ENCODE data around the gene SUPT20H.
"Not testable (repeated sequence)": the region's sequence is repeated elsewhere in the genome, so short reads cannot be mapped to it uniquely, and the experiment has no call there.

The SUPT20H gene

DNA sequence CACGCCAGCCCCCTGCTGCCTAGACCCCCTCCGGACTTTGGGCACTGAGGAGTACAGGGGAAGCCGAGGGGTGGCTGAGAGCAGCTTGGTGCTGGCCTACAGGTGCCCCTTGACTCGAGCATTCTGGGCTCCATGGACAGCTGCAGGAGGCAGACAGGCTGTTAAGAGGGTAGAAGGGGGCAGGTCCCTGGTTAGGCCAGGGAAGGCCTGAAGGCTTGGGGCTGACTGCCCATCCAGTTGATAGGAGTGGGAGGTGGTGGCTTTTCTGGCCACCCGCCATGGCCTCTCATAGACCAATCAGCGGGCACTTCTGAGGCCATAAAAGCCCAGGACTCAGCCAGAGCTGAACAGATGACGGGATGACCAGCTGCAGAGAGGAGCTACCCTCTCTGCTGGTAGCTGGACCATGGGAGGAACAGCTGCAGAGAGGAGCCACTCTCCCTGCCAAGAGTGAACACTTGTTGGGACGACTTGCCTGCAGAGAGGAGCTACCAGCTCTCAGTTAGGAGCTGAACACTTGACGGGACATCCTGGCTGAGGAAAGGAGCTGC, 10.7 kb upstream of the SUPT20H start:
- no peak for DNase-seq (ENCODE audit: low read depth in 1 of 2, low spot score in 1 of 2)

DNA sequence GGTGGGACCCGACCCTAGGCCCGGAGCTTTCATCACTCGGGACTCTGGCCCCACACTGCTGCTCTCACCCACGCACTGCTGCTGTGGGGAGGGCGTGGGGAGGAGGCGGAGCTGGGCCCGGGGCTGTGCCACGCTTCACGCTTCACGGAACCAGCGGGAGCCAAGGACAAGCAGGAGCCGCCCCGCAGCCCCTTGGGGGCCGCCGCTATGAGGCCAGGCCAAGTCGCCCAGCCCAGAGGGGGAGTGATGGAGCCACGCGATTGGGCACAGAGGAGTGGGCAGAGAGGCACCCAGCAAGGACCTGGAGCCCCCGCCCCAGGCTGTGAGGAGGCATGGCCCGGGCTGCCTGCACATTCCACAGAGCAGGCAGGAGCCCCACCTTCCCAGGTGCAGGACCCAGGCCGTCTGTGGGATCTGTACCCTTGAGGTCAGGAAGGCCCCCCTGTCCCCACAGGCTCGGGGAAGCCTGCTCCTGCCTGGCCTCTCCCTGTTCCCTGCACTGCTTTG, 10.2 kb upstream of the SUPT20H start:
- DNase-seq (ENCODE audit: low read depth in 1 of 2, low spot score in 1 of 2), result no peak

DNA sequence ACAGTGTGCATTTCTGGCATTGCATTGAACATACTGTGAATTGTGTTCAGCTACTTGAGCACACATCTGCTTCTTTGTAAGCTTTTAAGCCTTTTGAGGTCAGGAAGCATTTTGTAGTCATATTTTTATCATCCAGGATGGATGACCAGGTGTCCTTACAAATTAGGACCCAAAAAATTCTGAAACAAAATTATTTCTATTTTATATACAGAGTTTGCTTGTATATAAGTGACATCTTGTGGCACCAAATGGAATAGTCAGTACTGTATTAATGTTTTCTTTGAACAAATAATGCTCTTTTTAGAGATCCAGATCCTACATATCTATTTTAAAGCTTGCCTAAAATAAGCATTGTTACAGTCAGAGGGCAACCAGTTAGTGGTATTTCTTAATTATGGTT, 9.5 kb upstream of the SUPT20H start:
- DNase-seq (ENCODE audit: low read depth in 1 of 2, low spot score in 1 of 2), result no peak

DNA sequence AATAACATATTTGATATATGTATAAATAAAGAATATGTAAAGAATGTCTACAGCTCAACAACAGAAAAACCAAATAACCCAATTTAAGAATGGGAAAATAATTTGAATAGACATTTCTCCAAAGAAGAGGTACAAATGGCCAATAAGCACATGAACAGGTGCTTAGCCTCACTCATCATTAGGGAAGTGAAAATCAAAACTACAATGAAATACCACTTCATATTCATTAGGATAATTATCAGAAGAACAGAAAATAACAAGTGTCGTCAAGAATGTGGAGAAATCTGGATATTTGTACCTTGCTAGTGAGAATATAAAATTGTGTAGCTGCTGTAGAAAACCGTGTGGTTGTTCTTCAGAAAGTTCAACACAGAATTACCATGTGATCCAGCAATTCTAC, 8.4 kb upstream of the SUPT20H start:
- DNase-seq (ENCODE audit: low read depth in 1 of 2, low spot score in 1 of 2), result no peak

DNA sequence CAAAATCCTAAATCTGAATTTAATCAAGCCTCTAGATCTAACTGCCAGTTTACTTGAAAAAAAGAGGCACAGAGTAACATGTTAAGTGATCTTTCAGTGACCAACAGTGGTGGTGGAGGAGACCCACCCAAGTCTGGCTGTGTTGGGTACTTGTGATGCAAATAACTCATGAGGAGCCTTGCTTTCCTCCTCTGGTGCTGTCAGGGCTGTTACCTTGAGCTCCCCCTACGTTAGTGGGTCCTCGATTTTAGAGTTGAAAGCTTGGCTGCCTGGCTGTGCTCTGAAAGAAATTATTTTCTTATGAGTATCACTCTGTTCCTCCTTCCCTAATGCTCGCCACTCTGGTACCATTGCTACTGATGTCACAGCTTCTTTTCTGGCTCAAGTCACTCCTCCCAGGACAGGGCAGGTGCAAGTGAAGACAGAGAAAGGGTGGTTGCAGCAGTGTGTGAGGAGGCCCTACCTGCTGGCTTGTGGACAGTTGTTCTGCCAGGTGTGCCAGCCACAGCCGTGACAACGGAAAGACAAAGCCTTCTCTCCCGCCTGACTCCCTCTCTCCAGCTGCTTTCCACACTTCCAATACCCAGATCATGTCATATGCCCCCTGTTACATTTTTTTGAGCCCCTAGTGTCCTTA, 6.5 kb upstream of the SUPT20H start:
- DNase-seq (ENCODE audit: low read depth in 1 of 2, low spot score in 1 of 2), result no peak

DNA sequence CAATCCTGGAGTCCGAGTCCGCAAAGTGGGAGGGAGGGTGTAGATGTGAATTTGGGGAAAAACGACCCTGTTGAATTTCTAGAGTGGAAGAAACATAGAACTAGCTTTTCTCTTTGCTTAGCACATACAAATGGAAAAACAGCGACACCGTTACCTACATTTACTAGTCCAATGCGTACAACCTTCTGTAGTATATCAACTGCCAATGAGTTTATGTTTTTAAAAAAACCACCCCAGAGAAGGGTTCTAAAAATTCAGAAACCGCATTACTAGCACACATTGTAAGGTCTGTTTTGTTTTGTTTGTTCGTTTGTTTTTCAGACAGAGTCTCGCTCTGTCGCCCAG, 332 bp upstream of the SUPT20H start:
- no peak for DNase-seq (ENCODE audit: low read depth in 1 of 2, low spot score in 1 of 2)

DNA sequence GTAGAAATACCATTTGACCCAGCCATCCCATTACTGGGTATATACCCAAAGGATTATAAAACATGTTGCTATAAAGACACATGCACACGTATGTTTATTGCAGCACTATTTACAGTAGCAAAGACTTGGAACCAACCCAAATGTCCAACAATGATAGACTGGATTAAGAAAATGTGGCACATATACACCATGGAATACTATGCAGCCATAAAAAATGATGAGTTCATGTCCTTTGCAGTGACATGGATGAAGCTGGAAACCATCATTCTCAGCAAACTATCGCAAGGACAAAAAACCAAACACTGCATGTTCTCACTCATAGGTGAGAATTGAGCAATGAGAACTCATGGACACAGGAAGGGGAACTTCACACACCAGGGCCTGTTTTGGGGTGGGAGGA, 3.3 kb downstream of the SUPT20H start:
- DNase-seq (ENCODE audit: low read depth in 1 of 2, low spot score in 1 of 2), result not testable (repeated sequence)

DNA sequence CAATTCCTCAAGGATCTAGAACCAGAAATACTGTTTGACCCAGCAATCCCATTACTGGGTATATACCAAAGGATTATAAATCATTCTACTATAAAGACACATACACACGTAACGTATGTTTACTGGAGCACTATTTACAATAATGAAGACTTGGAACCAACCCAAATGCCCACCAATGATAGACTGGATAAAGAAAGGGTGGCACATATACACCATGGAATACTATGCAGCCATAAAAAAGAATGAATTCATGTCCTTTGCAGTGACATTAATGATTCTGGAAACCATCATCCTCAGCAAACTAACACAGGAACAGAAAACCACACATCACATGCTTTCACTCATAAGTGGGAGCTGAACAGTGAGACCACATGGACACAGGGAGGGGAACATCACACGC, 6.4 kb downstream of the SUPT20H start:
- DNase-seq (ENCODE audit: low read depth in 1 of 2, low spot score in 1 of 2), result not testable (repeated sequence)

DNA sequence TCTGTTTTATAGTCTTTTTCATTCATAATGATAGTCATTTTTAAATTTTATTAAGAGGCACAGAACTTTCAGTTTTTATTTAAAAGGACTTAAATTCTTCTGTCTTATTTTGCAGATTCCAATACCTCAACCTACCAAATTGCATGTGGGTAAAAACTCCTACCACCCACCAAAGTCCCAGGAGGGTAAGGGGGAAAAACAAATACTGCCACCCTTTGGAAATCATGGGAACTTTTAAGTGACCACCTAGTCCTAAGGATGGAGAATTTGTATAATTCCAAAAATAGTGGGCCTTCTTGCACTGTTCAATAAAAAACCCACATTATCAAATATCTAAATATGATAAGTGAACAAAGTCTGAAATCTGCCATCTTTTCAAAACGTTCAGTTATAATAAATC, 9.7 kb downstream of the SUPT20H start:
- no peak for DNase-seq (ENCODE audit: low read depth in 1 of 2, low spot score in 1 of 2)

DNA sequence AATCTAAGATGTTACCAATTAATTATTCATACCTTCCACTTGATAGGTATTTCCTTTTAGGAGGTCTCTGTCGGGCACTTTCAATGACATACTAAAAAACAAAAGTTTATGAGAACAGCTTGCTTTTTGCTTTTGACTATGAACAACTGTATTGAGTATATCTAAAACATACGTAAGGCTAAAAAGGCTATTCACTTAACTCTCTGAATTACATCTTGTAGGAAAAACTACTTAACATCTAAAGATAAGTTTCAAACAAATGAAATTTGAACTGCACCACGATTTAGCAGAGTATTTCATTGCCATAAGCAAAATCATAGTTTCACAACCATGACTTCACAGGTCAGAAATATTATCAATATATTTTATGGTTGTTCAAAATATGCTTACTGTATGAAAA, 11.6 kb downstream of the SUPT20H start:
- no peak for DNase-seq (ENCODE audit: low read depth in 1 of 2, low spot score in 1 of 2)

DNA sequence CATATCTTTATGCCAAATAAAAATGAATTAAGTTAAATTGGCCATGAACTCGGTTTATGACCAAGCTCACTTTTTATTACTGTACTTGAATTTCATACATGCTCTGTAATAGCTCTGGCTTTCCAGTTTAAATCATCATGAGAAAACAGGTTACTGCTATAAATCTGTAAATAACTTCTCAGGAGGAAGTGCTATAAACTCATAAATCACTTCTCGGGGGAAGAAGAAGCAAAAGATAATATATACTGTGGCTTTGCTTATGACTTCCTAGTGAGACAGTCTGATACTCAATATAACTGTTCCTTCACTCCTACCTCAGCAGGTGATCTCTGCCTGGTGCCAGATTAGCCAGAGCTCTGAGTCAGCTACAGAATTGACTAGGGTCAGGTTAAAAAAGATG, 12.5 kb downstream of the SUPT20H start:
- no peak for DNase-seq (ENCODE audit: low read depth in 1 of 2, low spot score in 1 of 2)

DNA sequence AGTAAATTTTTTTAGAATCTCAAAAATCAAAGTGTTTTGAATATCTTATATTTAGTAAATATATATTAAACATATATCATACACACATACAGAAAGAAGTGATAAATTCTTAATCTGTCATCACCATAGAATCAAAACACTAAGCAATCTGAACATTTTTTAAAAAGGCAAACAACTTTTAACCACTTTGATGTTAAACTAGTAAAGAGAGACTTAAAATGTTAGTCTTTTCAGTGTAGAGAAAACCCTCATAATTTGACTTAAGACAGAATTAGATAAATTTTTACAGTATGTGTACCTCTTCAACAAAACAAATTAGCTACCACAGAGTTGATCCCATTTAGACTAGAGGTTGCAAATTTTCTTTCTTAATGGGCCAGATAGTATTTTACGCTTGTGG, 13.4 kb downstream of the SUPT20H start:
- no peak for DNase-seq (ENCODE audit: low read depth in 1 of 2, low spot score in 1 of 2)

DNA sequence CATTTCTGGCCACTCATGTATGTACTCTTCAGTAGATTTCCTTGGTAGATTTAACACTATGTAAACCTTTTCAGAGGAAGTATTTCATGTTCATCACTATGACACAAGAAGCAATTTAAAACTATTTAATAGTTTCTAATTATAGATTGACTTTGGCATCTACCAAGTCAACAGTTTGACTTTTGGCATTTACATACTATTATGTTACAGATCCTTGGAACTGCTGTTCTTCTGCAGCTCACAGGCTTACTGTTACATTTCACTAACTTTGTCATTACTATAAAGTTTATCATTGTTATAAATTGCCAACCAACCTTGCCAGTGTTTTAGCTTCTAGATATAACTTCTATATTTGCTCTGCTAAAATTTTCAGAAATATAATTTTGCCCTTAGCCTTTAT, 18.7 kb downstream of the SUPT20H start:
- DNase-seq (ENCODE audit: low read depth in 1 of 2, low spot score in 1 of 2), result no peak

DNA sequence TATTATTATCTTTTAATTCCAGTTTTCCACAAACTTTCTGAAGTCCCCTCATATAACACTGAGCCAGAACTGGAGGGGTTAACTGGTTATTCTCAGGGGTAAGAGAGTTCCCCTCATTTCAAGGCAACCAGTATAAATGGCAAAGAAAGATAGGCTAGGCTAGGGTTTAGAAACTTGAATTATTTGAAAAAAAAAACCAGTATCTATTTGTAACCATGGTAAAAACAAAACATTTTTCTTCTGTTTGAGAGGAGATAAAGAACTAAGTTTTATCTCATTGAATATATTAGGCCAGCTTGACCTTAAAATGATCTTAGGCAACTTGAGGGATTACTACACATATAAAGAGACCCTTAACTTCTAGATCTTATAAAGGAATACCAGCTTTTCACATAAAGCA, 19.6 kb downstream of the SUPT20H start:
- no peak for DNase-seq (ENCODE audit: low read depth in 1 of 2, low spot score in 1 of 2)

DNA sequence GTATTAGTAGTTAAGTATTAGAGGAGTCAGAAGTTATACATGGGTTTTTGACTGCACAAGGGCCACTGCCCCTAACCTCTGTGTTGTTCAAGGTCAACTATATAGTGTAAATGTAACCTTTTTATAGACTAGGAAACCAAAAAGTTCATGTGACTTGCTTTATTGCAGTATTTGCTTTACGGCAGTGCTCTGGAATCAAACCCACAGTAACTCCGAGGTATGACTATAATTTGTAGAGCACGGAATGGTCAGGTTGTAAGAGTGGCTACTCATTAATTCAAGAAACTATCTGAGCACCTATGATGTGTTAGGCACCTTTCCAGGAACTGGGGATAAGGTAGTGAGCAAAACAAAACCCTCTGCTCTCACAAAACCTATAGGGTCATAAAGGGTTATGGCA, 22.2 kb downstream of the SUPT20H start:
- DNase-seq (ENCODE audit: low read depth in 1 of 2, low spot score in 1 of 2), result no peak

DNA sequence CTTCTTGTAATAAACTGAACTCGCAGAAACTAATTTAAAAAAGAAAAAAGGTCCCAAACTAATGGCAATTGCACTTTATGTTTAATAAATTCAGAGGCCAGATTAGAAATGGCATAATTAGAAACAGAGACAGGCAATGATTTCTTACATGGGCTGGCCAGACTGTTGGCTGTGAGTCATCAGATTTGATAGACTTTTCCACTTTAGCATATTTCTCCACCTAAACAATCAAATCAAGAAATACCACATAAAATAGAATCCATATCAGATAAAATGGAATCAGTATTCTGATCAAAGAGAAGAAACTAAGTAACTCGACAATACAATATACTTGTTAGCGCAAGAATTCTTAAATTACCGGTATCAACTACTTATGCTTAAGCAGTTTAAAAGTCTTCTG, 29.9 kb downstream of the SUPT20H start:
- no peak for DNase-seq (ENCODE audit: low read depth in 1 of 2, low spot score in 1 of 2)

DNA sequence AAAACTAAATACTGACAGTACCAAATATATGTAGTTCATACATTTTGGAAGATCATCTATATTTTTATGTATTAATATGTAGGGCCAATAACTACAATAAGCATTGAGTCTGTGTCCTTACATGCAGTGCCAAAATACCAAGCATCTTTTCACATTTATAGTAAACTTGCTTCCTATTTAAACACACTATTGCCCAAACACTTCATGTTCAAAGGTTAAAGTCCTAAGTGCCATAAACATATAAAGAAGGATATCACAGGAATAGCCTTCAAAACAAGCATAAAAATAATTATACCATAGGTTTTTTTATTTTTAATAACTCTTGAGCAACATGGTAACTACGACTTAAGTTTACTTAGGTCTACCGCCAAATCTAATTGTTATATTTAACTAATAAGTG, 31.8 kb downstream of the SUPT20H start:
- no peak for DNase-seq (ENCODE audit: low read depth in 1 of 2, low spot score in 1 of 2)

DNA sequence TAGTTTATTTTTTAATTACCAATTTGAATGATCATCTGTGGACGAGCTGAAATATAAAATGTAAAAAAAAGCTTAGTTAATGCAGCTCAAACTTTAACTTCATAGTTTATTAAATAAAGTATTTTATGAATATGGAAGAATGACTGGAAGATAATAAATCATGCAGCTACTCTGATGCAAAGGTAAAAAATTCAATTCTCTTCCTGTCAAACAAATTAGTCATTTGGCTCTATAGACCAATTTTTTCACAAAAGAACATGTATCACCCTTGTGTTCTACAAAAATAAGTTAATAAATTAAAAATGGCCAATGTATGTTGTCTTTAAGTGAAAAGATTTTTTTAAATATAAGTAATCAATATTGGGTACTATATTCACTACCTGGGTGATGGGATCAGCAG, 32.7 kb downstream of the SUPT20H start:
- no peak for DNase-seq (ENCODE audit: low read depth in 1 of 2, low spot score in 1 of 2)

DNA sequence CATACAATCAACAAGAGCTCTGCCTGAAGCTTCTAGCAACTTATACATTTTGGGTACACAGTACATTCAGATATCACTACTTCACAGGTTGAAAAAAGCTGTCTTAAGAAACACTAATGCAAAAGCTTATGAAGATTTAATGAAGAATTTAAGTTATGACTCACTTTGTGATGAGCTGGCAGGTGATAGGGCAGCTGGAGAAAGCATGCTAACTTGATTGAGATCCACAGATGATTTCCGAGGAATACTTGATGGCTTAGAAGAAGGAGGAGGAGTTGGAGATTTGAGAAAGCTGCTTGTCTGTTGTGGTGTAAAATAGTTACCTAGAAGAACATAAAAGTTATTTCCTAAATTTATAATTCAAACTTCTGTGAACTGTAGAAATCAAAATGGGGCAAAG, 35.6 kb downstream of the SUPT20H start:
- DNase-seq (ENCODE audit: low read depth in 1 of 2, low spot score in 1 of 2), result no peak

DNA sequence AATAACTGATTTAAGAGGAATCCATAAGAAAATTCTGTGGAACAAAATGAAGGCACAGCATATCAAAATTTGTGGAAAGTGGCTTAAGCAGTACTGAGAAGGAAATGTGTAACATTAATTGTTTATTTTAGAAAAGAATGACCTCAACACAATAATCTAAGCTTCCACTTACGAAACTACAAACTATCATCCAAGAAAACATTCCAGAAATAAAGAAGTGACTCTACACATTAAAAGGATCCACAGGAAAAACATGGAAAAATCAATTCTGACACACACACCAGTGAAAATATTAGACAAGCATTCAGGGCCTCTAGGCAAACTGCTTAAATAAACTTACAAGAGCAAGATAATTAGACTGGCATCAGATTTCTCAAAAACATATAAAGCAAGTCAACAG, 44.9 kb downstream of the SUPT20H start:
- DNase-seq (ENCODE audit: low read depth in 1 of 2, low spot score in 1 of 2), result no peak

DNA sequence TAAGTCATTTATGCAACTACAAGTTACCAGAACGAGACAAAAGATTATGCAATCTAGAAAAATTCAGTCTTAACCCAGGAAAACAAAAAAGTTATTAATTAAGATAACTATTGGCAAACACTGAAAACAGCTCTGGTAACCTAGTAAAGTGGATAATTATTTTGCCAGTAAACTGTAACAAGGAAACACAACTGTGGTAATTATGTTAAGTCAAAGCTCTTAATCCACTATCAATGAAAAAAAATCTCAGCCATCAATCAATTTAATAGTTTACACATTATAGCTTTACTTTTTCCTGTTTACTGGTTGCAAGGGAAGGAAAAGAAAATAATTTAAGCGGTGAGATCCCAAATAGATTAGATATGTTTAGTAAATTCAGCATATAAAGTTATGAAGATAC, 47.7 kb downstream of the SUPT20H start:
- no peak for DNase-seq (ENCODE audit: low read depth in 1 of 2, low spot score in 1 of 2)

DNA sequence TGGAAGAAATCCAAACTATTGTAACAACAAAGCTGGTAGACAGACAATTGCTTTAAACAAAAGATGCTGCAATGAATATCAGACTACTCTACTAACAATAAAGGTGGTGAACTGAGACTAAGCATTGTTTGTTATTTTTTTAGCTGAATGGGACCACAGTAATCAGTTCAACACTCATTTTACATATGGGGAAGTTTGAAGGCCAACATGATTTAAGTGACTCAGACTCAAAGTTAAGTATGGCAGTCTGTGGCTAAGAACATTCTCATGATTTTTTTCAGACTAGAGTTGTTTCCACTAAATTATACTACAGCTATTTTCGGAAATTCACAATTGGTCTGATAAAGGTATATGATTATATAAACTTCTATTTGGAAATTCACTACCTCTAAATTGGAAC, 48.5 kb downstream of the SUPT20H start:
- no peak for DNase-seq (ENCODE audit: low read depth in 1 of 2, low spot score in 1 of 2)

DNA sequence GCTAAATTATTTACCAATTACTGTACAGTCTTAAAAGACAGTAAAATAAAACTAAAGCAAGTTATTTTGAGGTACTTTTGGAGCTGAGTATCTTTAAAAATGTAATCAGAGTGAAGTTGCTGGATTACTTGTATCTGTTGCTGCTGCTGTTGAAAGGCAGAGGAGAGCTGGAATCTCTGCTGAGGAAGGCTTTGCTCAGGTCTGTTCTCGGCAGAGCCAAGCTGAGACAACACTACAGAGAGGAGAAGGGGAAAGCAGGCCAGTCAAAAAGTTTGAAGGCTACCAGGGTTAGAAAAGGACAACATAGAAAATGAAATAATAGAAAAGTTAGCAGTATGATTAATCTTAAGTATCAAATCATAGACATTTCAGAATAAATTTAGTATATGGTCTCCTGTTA, 49.1 kb downstream of the SUPT20H start:
- no peak for DNase-seq (ENCODE audit: low read depth in 1 of 2, low spot score in 1 of 2)

DNA sequence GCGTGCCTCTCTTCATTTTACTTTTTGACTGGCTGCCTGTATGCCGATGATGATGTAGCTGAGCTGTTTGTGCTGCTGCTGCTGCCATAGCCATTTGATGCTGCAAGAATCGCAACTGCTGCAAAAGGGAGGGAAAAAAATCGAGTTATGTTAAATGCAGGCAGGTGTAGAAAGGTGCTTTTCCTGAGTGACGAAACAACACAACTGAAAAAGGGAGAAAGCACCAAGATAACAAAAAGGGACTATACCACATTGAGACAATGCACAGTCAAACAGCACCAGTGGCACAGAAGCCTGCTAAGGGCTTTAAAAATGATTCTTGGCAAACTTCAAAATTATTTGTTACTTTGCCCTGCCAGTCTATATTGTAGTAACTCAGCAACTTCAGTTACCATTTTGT, 49.8 kb downstream of the SUPT20H start:
- no peak for DNase-seq (ENCODE audit: low read depth in 1 of 2, low spot score in 1 of 2)
